WTC11 (cell line): ENCODE measurements around the gene UNC5A.

Experiments
- CBFB ChIP-seq: sonication (generic); formaldehyde crosslinking; IDR thresholded peaks from 2 replicates; pipeline ENCODE4 v1.8.1; 2022; ENCODE audit warnings: mild to moderate bottlenecking, low read depth, missing genetic modification reagents
- ELF4 ChIP-seq: sonication (generic); formaldehyde crosslinking; IDR thresholded peaks from 2 replicates; pipeline ENCODE4 v1.8.1; 2022; ENCODE audit warnings: low read depth, mild to moderate bottlenecking, moderate library complexity, missing genetic modification reagents
- FOXJ3 ChIP-seq: sonication (generic); formaldehyde crosslinking; IDR thresholded peaks from 2 replicates; pipeline ENCODE4 v1.9.0; 2021; ENCODE audit warnings: missing genetic modification reagents, mild to moderate bottlenecking, borderline replicate concordance
- IRF1 ChIP-seq: sonication (generic); formaldehyde crosslinking; IDR thresholded peaks from 2 replicates; pipeline ENCODE4 v1.8.0; 2023; ENCODE audit warnings: missing genetic modification reagents
- ZNF232 ChIP-seq: sonication (generic); formaldehyde crosslinking; IDR thresholded peaks from 2 replicates; pipeline ENCODE4 v1.8.0; 2022; ENCODE audit warnings: mild to moderate bottlenecking, missing genetic modification reagents
- TF ChIP-seq, protein P1 (sequence below): fragments of 200-600 bp; IDR thresholded peaks from 2 replicates; pipeline ENCODE4 v1.8.0; 2022; ENCODE audit warnings: antibody characterized with exemption
- TF ChIP-seq, protein P2 (sequence below): sonication (generic); formaldehyde crosslinking; IDR thresholded peaks from 2 replicates; pipeline ENCODE4 v1.8.1; 2023; ENCODE audit warnings: mild to moderate bottlenecking, missing genetic modification reagents, moderate library complexity
- TF ChIP-seq, protein P3 (sequence below): sonication (generic); formaldehyde crosslinking; IDR thresholded peaks from 2 replicates; pipeline ENCODE4 v1.8.0; 2022; ENCODE audit warnings: mild to moderate bottlenecking, missing genetic modification reagents
- TF ChIP-seq, protein P4 (sequence below): sonication (generic); formaldehyde crosslinking; conservative IDR thresholded peaks from 2 replicates; pipeline ENCODE4 v1.8.1; 2022; ENCODE audit warnings: mild to moderate bottlenecking, missing genetic modification reagents
- TF ChIP-seq, protein P5 (sequence below): sonication (generic); formaldehyde crosslinking; IDR thresholded peaks from 2 replicates; pipeline ENCODE4 v1.8.1; 2023; ENCODE audit warnings: mild to moderate bottlenecking, missing genetic modification reagents, moderate library complexity

DNA sequence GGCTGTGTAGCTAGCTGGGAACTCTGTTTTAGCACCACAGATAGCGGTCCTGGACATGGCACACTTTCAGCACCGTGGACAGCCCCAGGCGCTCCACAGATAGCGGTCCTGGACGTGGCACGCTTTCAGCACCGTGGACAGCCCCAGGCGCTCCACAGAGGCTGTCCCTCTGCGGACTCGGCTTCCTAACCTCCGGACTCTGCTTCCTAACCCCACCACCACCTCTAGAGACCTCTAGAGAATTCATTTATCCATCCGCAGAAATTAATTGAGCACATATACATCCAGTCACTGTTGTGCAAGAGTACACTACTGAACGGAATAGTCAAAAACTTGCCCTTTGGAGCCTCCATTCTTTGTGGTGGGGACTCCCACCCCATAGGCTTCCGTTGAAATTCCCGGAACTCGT lies 27.4 kb downstream of the UNC5A start:
- TF ChIP-seq, protein P1, sequence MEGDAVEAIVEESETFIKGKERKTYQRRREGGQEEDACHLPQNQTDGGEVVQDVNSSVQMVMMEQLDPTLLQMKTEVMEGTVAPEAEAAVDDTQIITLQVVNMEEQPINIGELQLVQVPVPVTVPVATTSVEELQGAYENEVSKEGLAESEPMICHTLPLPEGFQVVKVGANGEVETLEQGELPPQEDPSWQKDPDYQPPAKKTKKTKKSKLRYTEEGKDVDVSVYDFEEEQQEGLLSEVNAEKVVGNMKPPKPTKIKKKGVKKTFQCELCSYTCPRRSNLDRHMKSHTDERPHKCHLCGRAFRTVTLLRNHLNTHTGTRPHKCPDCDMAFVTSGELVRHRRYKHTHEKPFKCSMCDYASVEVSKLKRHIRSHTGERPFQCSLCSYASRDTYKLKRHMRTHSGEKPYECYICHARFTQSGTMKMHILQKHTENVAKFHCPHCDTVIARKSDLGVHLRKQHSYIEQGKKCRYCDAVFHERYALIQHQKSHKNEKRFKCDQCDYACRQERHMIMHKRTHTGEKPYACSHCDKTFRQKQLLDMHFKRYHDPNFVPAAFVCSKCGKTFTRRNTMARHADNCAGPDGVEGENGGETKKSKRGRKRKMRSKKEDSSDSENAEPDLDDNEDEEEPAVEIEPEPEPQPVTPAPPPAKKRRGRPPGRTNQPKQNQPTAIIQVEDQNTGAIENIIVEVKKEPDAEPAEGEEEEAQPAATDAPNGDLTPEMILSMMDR: no peak
- TF ChIP-seq CBFB (CRISPR knock-in tag) (peak; percentile 100), ELF4 (peak; percentile 99), ZNF232 (CRISPR knock-in tag) (peak; percentile 100), IRF1 (CRISPR knock-in tag) (peak; percentile 99), FOXJ3 (peak; percentile 97)
- TF ChIP-seq, protein P2, sequence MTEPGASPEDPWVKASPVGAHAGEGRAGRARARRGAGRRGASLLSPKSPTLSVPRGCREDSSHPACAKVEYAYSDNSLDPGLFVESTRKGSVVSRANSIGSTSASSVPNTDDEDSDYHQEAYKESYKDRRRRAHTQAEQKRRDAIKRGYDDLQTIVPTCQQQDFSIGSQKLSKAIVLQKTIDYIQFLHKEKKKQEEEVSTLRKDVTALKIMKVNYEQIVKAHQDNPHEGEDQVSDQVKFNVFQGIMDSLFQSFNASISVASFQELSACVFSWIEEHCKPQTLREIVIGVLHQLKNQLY: peak; percentile 100
- TF ChIP-seq, protein P3, sequence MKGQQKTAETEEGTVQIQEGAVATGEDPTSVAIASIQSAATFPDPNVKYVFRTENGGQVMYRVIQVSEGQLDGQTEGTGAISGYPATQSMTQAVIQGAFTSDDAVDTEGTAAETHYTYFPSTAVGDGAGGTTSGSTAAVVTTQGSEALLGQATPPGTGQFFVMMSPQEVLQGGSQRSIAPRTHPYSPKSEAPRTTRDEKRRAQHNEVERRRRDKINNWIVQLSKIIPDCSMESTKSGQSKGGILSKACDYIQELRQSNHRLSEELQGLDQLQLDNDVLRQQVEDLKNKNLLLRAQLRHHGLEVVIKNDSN: peak; percentile 95
- TF ChIP-seq, protein P4, sequence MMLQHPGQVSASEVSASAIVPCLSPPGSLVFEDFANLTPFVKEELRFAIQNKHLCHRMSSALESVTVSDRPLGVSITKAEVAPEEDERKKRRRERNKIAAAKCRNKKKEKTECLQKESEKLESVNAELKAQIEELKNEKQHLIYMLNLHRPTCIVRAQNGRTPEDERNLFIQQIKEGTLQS (CRISPR knock-in tag): peak; percentile 96
- TF ChIP-seq, protein P5, sequence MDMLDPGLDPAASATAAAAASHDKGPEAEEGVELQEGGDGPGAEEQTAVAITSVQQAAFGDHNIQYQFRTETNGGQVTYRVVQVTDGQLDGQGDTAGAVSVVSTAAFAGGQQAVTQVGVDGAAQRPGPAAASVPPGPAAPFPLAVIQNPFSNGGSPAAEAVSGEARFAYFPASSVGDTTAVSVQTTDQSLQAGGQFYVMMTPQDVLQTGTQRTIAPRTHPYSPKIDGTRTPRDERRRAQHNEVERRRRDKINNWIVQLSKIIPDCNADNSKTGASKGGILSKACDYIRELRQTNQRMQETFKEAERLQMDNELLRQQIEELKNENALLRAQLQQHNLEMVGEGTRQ: peak; percentile 76
